ENCODE measurements around the gene AURKAIP1.

- TF ChIP-seq POLR2A (IDR thresholded peaks at IDR 0.05; ENCODE audit: low read depth, low read length) (no peak), POLR2AphosphoS5 (IDR thresholded peaks at IDR 0.05; ENCODE audit: low read depth, low read length) (no peak), TAF1 (IDR thresholded peaks at IDR 0.05; ENCODE audit: low read depth, low read length) (no peak), SPI1 (IDR thresholded peaks at IDR 0.05; ENCODE audit: low read depth, low read length) (no peak), POU2F2 (IDR thresholded peaks at IDR 0.05; ENCODE audit: low read depth, low read length) (no peak), PAX5 (IDR thresholded peaks at IDR 0.05; ENCODE audit: insufficient read depth, low read length, severe bottlenecking) (no peak)
Observed at GRCh38 chr1:1342061-1342562, 32.9 kb downstream of the AURKAIP1 start.
